Measurements from ENCODE around the gene C4orf33. TPM values are rescaled to one million over a fixed set of nuclear protein-coding genes. Genes with fewer than 3 reads are reported as not detected.
"Not testable (repeated sequence)": the region's sequence is repeated elsewhere in the genome, so short reads cannot be mapped to it uniquely, and the experiment has no call there.

C4orf33 gene
- total RNA-seq, 4 donors from 2014 or later: 0.26 to 10.9 (median 4.7) TPM

GRCh38 chr4:129117705-129118104, 21.8 kb downstream of the C4orf33 start:
- no peaks in the 10 kb centered on the region for H3K4me1 ChIP-seq
- no peaks in the 10 kb centered on the region for H3K27me3 ChIP-seq
- H3K9me3 ChIP-seq: no peaks in the 10 kb centered on the region
- DNase-seq: no peak
- no peak overlapping the region for H3K4me3 ChIP-seq
- H3K36me3 ChIP-seq: no peaks in the 10 kb centered on the region
- intact Hi-C loops (cut with DNase I; ENCODE audit: low total_unique reads): no loop called here
- TF ChIP-seq CTCF (IDR thresholded peaks at IDR 0.05): no peak
- H3K27ac ChIP-seq: no peak overlapping the region

GRCh38 chr4:129126614-129127013, 30.7 kb downstream of the C4orf33 start:
- H3K4me1 ChIP-seq; H3K27me3 ChIP-seq; intact Hi-C loops (cut with DNase I; ENCODE audit: low total_unique reads): not testable (repeated sequence)

GRCh38 chr4:129129143-129129542, 33.2 kb downstream of the C4orf33 start:
- H3K27ac ChIP-seq: no peak overlapping the region
- no peaks in the 10 kb centered on the region for H3K36me3 ChIP-seq
- DNase-seq: no peak
- no peaks in the 10 kb centered on the region for H3K27me3 ChIP-seq
- TF ChIP-seq CTCF (IDR thresholded peaks at IDR 0.05) (no peak), POLR2A (IDR thresholded peaks at IDR 0.05) (no peak)
- H3K9me3 ChIP-seq: no peaks in the 10 kb centered on the region
- H3K4me1 ChIP-seq: no peaks in the 10 kb centered on the region
- intact Hi-C loops (cut with DNase I; ENCODE audit: low total_unique reads): no loop called here
- H3K4me3 ChIP-seq: no peak overlapping the region

More at GRCh38 chr4:129126614-129127013, 30.7 kb downstream of the C4orf33 start:
- H3K27ac ChIP-seq, H3K36me3 ChIP-seq, H3K9me3 ChIP-seq, H3K4me3 ChIP-seq, DNase-seq: not testable (repeated sequence)

GRCh38 chr4:129131343-129131742, 35.4 kb downstream of the C4orf33 start:
- Histone ChIP-seq H3K4me1 (no peaks in the 10 kb centered on the region), H3K4me3 (no peak overlapping the region), H3K36me3 (no peaks in the 10 kb centered on the region), H3K9me3 (no peaks in the 10 kb centered on the region), H3K27ac (no peak overlapping the region), H3K27me3 (no peaks in the 10 kb centered on the region)
- intact Hi-C loops (cut with DNase I; ENCODE audit: low total_unique reads): no loop called here
- TF ChIP-seq POLR2A (IDR thresholded peaks at IDR 0.05): no peak
- TF ChIP-seq CTCF (IDR thresholded peaks at IDR 0.05): no peak
- DNase-seq: no peak

- H3K27ac ChIP-seq: no peak overlapping the region
- H3K9me3 ChIP-seq: no peaks in the 10 kb centered on the region
- no peaks in the 10 kb centered on the region for H3K36me3 ChIP-seq
- intact Hi-C loops (cut with DNase I; ENCODE audit: low total_unique reads): no loop called here
- no peak overlapping the region for H3K4me3 ChIP-seq
- H3K27me3 ChIP-seq: no peaks in the 10 kb centered on the region
- H3K4me1 ChIP-seq: no peaks in the 10 kb centered on the region
- no peak for DNase-seq
- TF ChIP-seq CTCF (IDR thresholded peaks at IDR 0.05) (no peak), POLR2A (IDR thresholded peaks at IDR 0.05) (no peak)
Observed at GRCh38 chr4:129136433-129136832, 40.5 kb downstream of the C4orf33 start.

GRCh38 chr4:129138810-129139496, 43.0 kb downstream of the C4orf33 start:
- Histone ChIP-seq H3K4me1 (no peaks in the 10 kb centered on the region), H3K36me3 (no peaks in the 10 kb centered on the region)
- intact Hi-C loops (cut with DNase I; ENCODE audit: low total_unique reads): no loop called here

More at GRCh38 chr4:129138810-129139496, 43.0 kb downstream of the C4orf33 start:
- TF ChIP-seq CTCF (IDR thresholded peaks at IDR 0.05): no peak
- TF ChIP-seq POLR2A (IDR thresholded peaks at IDR 0.05): no peak
- no peak overlapping the region for H3K27ac ChIP-seq
- H3K9me3 ChIP-seq: no peaks in the 10 kb centered on the region
- H3K4me3 ChIP-seq: no peak overlapping the region
- H3K27me3 ChIP-seq: no peaks in the 10 kb centered on the region
- no peak for DNase-seq
